Dendritic cell treated with granulocyte-macrophage colony-stimulating factor and Interleukin-4, amounts not matched to agents 40 ng/mL and 50 ng/mL, for 4 days (primary cell): ENCODE measurements around the gene ARG2.

Source experiments
- H3K27ac Mint-ChIP-seq: one replicate; pipeline ENCODE4 v1.8.0; 2022; ENCODE audit warnings: mild to moderate bottlenecking, mixed read lengths
- H3K27me3 Mint-ChIP-seq: one replicate; pipeline ENCODE4 v1.8.0; 2022; ENCODE audit warnings: mild to moderate bottlenecking, mixed read lengths
- H3K36me3 Mint-ChIP-seq: one replicate; pipeline ENCODE4 v1.8.0; 2022; ENCODE audit warnings: low read depth, mixed read lengths
- H3K4me1 Mint-ChIP-seq: one replicate; pipeline ENCODE4 v1.8.0; 2022; ENCODE audit warnings: low read depth, mixed read lengths
- H3K4me3 Mint-ChIP-seq: one replicate; pipeline ENCODE4 v1.8.0; 2022; ENCODE audit warnings: mild to moderate bottlenecking, moderate library complexity, mixed read lengths
- H3K9me3 Mint-ChIP-seq: one replicate; pipeline ENCODE4 v1.8.0; 2022; ENCODE audit warnings: mixed read lengths
- intact Hi-C: fragments of 100-400 bp; cut with micrococcal nuclease; formaldehyde crosslinking; loops from one replicate; pipeline ENCODE4 v1.15.0; 2022

The ARG2 gene

GRCh38 chr14:67636361-67636919 lies 16.7 kb downstream of the ARG2 start:
- peaks cover 11% of the 10 kb centered on the region for H3K36me3 Mint-ChIP-seq
- no peaks in the 10 kb centered on the region for H3K9me3 Mint-ChIP-seq
- no peaks in the 10 kb centered on the region for H3K27me3 Mint-ChIP-seq
- H3K4me1 Mint-ChIP-seq, result no peaks in the 10 kb centered on the region
- H3K4me3 Mint-ChIP-seq, result no peak overlapping the region
- no peak overlapping the region for H3K27ac Mint-ChIP-seq
- intact Hi-C loops, result no loop called here

DNA sequence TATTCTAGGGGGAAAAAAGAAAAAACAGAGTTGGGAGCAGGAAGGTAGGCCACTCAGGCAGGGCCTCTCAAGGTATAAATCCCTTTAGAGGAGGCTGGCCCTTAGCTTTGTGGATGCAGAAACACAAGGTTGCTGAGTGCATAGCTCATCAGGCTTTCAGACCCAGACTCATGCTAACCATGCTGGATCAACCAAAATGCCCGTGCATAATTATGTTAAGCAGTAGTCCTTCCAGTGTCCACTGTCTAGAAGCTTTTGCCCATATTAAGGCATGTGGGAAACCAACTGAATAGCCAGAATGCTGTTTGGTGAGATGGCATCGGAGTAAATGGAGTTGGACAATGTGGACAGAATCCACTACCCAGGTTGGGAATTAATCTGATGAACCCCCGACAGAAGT lies 18.9 kb downstream of the ARG2 start:
- Mint-ChIP-seq H3K4me1 (no peaks in the 10 kb centered on the region), H3K27me3 (no peaks in the 10 kb centered on the region), H3K4me3 (no peak overlapping the region), H3K36me3 (peaks cover 18% of the 10 kb centered on the region), H3K9me3 (no peaks in the 10 kb centered on the region), H3K27ac (no peak overlapping the region)
- intact Hi-C loops, result no loop called here

DNA sequence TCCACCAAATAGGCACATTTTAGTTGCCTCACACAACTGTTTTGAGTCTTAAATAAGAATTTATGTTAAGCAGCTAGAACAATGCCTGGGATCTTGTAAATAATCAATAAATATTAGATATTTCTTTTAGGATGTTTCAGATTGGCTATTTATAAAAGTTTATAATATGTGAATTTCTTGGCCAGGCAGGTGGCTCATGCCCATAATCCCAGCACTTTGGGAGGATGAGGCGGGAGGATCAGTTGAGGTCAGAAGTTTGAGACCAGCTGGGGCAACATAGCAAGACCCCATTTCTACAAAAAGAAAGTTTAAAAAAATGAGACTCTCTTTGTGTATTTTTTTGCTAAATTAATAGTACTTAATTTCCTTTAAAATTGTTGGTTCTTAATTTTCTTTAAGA lies 21.8 kb downstream of the ARG2 start:
- no peak overlapping the region for H3K27ac Mint-ChIP-seq
- H3K9me3 Mint-ChIP-seq, result no peaks in the 10 kb centered on the region
- H3K4me3 Mint-ChIP-seq, result no peak overlapping the region
- H3K36me3 Mint-ChIP-seq, result peaks cover 24% of the 10 kb centered on the region
- no peaks in the 10 kb centered on the region for H3K4me1 Mint-ChIP-seq
- no peaks in the 10 kb centered on the region for H3K27me3 Mint-ChIP-seq
- intact Hi-C loops, result no loop called here

DNA sequence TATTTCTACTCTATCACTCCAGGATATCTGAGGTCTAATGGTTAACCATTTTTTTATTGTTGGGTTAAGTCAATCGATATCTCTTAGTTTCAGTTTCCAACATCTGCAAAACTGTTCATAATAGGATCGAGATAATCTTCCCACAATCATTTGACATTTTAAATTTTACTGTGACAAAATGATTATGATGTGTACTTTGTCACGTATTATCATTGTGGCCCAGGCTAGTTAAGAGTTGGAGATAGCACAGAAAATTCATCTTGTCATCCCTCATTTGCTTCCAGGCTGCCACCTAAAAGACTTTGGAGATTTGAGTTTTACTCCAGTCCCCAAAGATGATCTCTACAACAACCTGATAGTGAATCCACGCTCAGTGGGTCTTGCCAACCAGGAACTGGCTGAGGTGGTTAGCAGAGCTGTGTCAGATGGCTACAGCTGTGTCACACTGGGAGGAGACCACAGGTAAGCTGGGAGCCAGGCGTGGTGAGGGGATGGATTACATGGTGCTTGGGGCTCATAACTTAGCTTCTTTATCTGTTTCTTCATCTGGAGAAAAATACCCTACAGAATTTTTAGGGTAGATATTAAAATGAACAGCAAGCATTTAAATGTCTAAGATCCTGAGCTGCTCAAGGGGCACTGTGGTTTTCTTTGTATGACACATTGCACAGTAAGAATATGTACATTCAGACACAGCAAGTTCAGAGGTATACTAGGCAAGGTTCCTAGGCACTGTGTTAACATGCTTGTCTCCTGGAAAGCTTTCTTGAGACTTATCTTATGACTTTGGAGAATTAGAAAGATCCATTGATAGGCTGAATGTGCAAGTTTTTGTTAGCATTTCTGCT lies 22.4 kb downstream of the ARG2 start:
- no peaks in the 10 kb centered on the region for H3K4me1 Mint-ChIP-seq
- intact Hi-C loops, result no loop called here
- no peak overlapping the region for H3K4me3 Mint-ChIP-seq
- H3K9me3 Mint-ChIP-seq, result no peaks in the 10 kb centered on the region
- H3K27ac Mint-ChIP-seq, result no peak overlapping the region
- H3K27me3 Mint-ChIP-seq, result no peaks in the 10 kb centered on the region
- H3K36me3 Mint-ChIP-seq, result peaks cover 31% of the 10 kb centered on the region

- no peaks in the 10 kb centered on the region for H3K27me3 Mint-ChIP-seq
- no peaks in the 10 kb centered on the region for H3K4me1 Mint-ChIP-seq
- H3K27ac Mint-ChIP-seq, result no peak overlapping the region
- intact Hi-C loops, result no loop called here
- H3K9me3 Mint-ChIP-seq, result no peaks in the 10 kb centered on the region
- peaks cover 42% of the 10 kb centered on the region for H3K36me3 Mint-ChIP-seq
- no peak overlapping the region for H3K4me3 Mint-ChIP-seq
Measured at GRCh38 chr14:67643713-67644112, 24.0 kb downstream of the ARG2 start.

- H3K27ac Mint-ChIP-seq, result no peak overlapping the region
- peaks cover 48% of the 10 kb centered on the region for H3K36me3 Mint-ChIP-seq
- H3K27me3 Mint-ChIP-seq, result no peaks in the 10 kb centered on the region
- no peaks in the 10 kb centered on the region for H3K9me3 Mint-ChIP-seq
- H3K4me3 Mint-ChIP-seq, result no peak overlapping the region
- no peaks in the 10 kb centered on the region for H3K4me1 Mint-ChIP-seq
- intact Hi-C loops, result no loop called here
Measured at GRCh38 chr14:67644428-67644827, 24.7 kb downstream of the ARG2 start.

GRCh38 chr14:67645414-67645813 lies 25.7 kb downstream of the ARG2 start:
- H3K4me1 Mint-ChIP-seq, result no peaks in the 10 kb centered on the region
- H3K9me3 Mint-ChIP-seq, result no peaks in the 10 kb centered on the region
- H3K27me3 Mint-ChIP-seq, result no peaks in the 10 kb centered on the region
- H3K27ac Mint-ChIP-seq, result no peak overlapping the region
- intact Hi-C loops, result no loop called here
- peaks cover 56% of the 10 kb centered on the region for H3K36me3 Mint-ChIP-seq
- no peak overlapping the region for H3K4me3 Mint-ChIP-seq

- no peaks in the 10 kb centered on the region for H3K27me3 Mint-ChIP-seq
- H3K36me3 Mint-ChIP-seq, result peaks cover 60% of the 10 kb centered on the region
- H3K4me3 Mint-ChIP-seq, result no peak overlapping the region
- H3K4me1 Mint-ChIP-seq, result no peaks in the 10 kb centered on the region
- H3K9me3 Mint-ChIP-seq, result no peaks in the 10 kb centered on the region
- H3K27ac Mint-ChIP-seq, result no peak overlapping the region
- intact Hi-C loops, result no loop called here
Measured at GRCh38 chr14:67646131-67646530, 26.4 kb downstream of the ARG2 start.

GRCh38 chr14:67650151-67650550 lies 30.4 kb downstream of the ARG2 start:
- H3K36me3 Mint-ChIP-seq, result peaks cover 91% of the 10 kb centered on the region
- no peak overlapping the region for H3K27ac Mint-ChIP-seq
- no peaks in the 10 kb centered on the region for H3K4me1 Mint-ChIP-seq
- no peaks in the 10 kb centered on the region for H3K9me3 Mint-ChIP-seq
- intact Hi-C loops, result no loop called here
- H3K27me3 Mint-ChIP-seq, result no peaks in the 10 kb centered on the region
- H3K4me3 Mint-ChIP-seq, result no peak overlapping the region

GRCh38 chr14:67650694-67651093 lies 31.0 kb downstream of the ARG2 start:
- Mint-ChIP-seq H3K9me3 (no peaks in the 10 kb centered on the region), H3K27ac (no peak overlapping the region), H3K36me3 (peaks cover 91% of the 10 kb centered on the region), H3K4me1 (no peaks in the 10 kb centered on the region), H3K27me3 (no peaks in the 10 kb centered on the region), H3K4me3 (no peak overlapping the region)
- intact Hi-C loops, result no loop called here

DNA sequence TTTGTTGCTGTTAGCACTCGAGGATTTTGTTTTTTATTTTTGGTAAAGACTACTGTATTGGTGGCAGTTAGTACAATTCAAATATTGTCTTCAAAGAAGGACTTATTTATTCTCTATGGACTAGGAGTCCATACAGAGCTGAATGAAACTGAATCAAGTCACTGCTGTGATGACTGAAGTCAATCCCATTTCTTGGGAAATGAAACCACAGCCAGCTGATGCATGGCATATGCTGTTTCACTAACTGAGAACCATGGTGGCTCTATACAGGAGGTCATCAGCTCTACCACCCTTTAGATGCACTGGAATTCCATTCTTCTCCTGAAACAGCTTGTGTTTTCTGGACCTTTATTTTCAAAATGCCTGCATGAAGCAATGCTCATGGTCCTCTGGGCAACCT lies 32.5 kb downstream of the ARG2 start:
- Mint-ChIP-seq H3K36me3 (peaks cover 93% of the 10 kb centered on the region), H3K9me3 (no peaks in the 10 kb centered on the region), H3K27me3 (no peaks in the 10 kb centered on the region), H3K27ac (no peak overlapping the region), H3K4me3 (no peak overlapping the region), H3K4me1 (no peaks in the 10 kb centered on the region)
- intact Hi-C loops, result no loop called here

- H3K9me3 Mint-ChIP-seq, result no peaks in the 10 kb centered on the region
- no peaks in the 10 kb centered on the region for H3K4me1 Mint-ChIP-seq
- peaks cover 97% of the 10 kb centered on the region for H3K36me3 Mint-ChIP-seq
- no peaks in the 10 kb centered on the region for H3K27me3 Mint-ChIP-seq
- H3K4me3 Mint-ChIP-seq, result no peak overlapping the region
- intact Hi-C loops, result no loop called here
- no peak overlapping the region for H3K27ac Mint-ChIP-seq
Measured at GRCh38 chr14:67653651-67654280, 34.0 kb downstream of the ARG2 start.

DNA sequence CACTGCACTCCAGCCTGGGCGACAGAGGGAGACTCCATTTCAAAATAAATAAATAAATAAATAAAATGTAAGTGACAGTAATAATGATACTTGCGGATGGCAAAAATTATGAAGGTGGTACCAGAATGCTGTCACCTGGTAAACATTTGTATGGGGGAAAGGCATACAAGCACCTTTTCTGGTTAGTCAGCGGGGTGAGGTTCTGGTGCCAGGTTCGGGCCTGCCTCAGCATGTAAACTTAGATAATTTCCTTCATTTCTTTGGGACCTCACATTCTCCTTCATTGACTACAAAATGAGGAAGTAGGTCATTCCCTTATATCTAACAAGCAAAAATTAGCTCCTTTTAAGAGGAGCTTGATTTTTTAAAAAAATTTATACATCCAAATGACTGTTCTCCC lies 43.9 kb downstream of the ARG2 start:
- H3K9me3 Mint-ChIP-seq, result no peaks in the 10 kb centered on the region

GRCh38 chr14:67665868-67666267 lies 46.1 kb downstream of the ARG2 start:
- Mint-ChIP-seq H3K4me1 (peaks cover 67% of the 10 kb centered on the region), H3K9me3 (no peaks in the 10 kb centered on the region), H3K27me3 (no peaks in the 10 kb centered on the region), H3K4me3 (no peak overlapping the region), H3K36me3 (peaks cover 41% of the 10 kb centered on the region), H3K27ac (no peak overlapping the region)
- intact Hi-C loops, result loop anchor here (1.0 to 2.0 kb wide), 2 partner anchors 39 to 48 kb away; no protein-coding TSS in a partner anchor

More for the DNA sequence above, 43.9 kb downstream of the ARG2 start:
- Mint-ChIP-seq H3K27me3 (no peaks in the 10 kb centered on the region), H3K4me3 (no peak overlapping the region), H3K27ac (no peak overlapping the region), H3K4me1 (peaks cover 46% of the 10 kb centered on the region), H3K36me3 (peaks cover 37% of the 10 kb centered on the region)
- intact Hi-C loops, result no loop called here
